Measurements from ENCODE around the gene HSF4.

HSF4 gene

GRCh38 chr16:67166598-67167168 is 2.1 kb downstream of the HSF4 start:
- Histone ChIP-seq H3K4me1 (ENCODE audit: control insufficient read depth, insufficient read depth, low read length, poor library complexity, severe bottlenecking) (peaks cover 54% of the 10 kb centered on the region), H3K27ac (ENCODE audit: insufficient read depth, low read length, poor library complexity, severe bottlenecking) (no peak overlapping the region), H3K4me3 (ENCODE audit: insufficient read depth, low read depth, low read length, poor library complexity, severe bottlenecking) (no peak overlapping the region), H3K9me3 (ENCODE audit: control insufficient read depth, low read length) (no peaks in the 10 kb centered on the region), H3K27me3 (replicated peaks; ENCODE audit: control insufficient read depth, insufficient read depth, low read length, poor library complexity, severe bottlenecking) (peaks cover 44% of the 10 kb centered on the region), H3K36me3 (ENCODE audit: control insufficient read depth, insufficient read depth, low read length) (no peaks in the 10 kb centered on the region)
- no peak for DNase-seq

GRCh38 chr16:67167588-67167987 is 3.0 kb downstream of the HSF4 start:
- Histone ChIP-seq H3K9me3 (ENCODE audit: control insufficient read depth, low read length) (no peaks in the 10 kb centered on the region), H3K4me1 (ENCODE audit: control insufficient read depth, insufficient read depth, low read length, poor library complexity, severe bottlenecking) (peaks cover 50% of the 10 kb centered on the region), H3K27ac (ENCODE audit: insufficient read depth, low read length, poor library complexity, severe bottlenecking) (no peak overlapping the region), H3K4me3 (ENCODE audit: insufficient read depth, low read depth, low read length, poor library complexity, severe bottlenecking) (no peak overlapping the region), H3K36me3 (ENCODE audit: control insufficient read depth, insufficient read depth, low read length) (no peaks in the 10 kb centered on the region), H3K27me3 (replicated peaks; ENCODE audit: control insufficient read depth, insufficient read depth, low read length, poor library complexity, severe bottlenecking) (peaks cover 44% of the 10 kb centered on the region)
- no peak for DNase-seq

GRCh38 chr16:67169011-67169451 is 4.5 kb downstream of the HSF4 start:
- Histone ChIP-seq H3K27ac (ENCODE audit: insufficient read depth, low read length, poor library complexity, severe bottlenecking) (no peak overlapping the region), H3K36me3 (ENCODE audit: control insufficient read depth, insufficient read depth, low read length) (no peaks in the 10 kb centered on the region), H3K4me3 (ENCODE audit: insufficient read depth, low read depth, low read length, poor library complexity, severe bottlenecking) (no peak overlapping the region), H3K27me3 (replicated peaks; ENCODE audit: control insufficient read depth, insufficient read depth, low read length, poor library complexity, severe bottlenecking) (peaks cover 38% of the 10 kb centered on the region), H3K4me1 (ENCODE audit: control insufficient read depth, insufficient read depth, low read length, poor library complexity, severe bottlenecking) (peaks cover 46% of the 10 kb centered on the region), H3K9me3 (ENCODE audit: control insufficient read depth, low read length) (no peaks in the 10 kb centered on the region)
- DNase-seq = no peak

GRCh38 chr16:67169642-67170167 is 5.2 kb downstream of the HSF4 start:
- Histone ChIP-seq H3K4me3 (ENCODE audit: insufficient read depth, low read depth, low read length, poor library complexity, severe bottlenecking) (peak overlapping the region; percentile 16), H3K4me1 (ENCODE audit: control insufficient read depth, insufficient read depth, low read length, poor library complexity, severe bottlenecking) (peaks cover 46% of the 10 kb centered on the region), H3K27me3 (replicated peaks; ENCODE audit: control insufficient read depth, insufficient read depth, low read length, poor library complexity, severe bottlenecking) (peaks cover 33% of the 10 kb centered on the region), H3K9me3 (ENCODE audit: control insufficient read depth, low read length) (no peaks in the 10 kb centered on the region), H3K36me3 (ENCODE audit: control insufficient read depth, insufficient read depth, low read length) (no peaks in the 10 kb centered on the region), H3K27ac (ENCODE audit: insufficient read depth, low read length, poor library complexity, severe bottlenecking) (no peak overlapping the region)
- DNase-seq = no peak

GRCh38 chr16:67170168-67170948 is 5.8 kb downstream of the HSF4 start, which contains the start of gene NOL3:
Gene NOL3 (plus strand): TSS chr16:67170538.
- Histone ChIP-seq H3K4me3 (ENCODE audit: insufficient read depth, low read depth, low read length, poor library complexity, severe bottlenecking) (peak within 1 kb of the TSS; percentile 16), H3K27ac (ENCODE audit: insufficient read depth, low read length, poor library complexity, severe bottlenecking) (no peak within 1 kb of the TSS), H3K4me1 (ENCODE audit: control insufficient read depth, insufficient read depth, low read length, poor library complexity, severe bottlenecking) (peaks cover 42% of the 10 kb centered on the region), H3K36me3 (ENCODE audit: control insufficient read depth, insufficient read depth, low read length) (no peaks in the 10 kb centered on the region), H3K9me3 (ENCODE audit: control insufficient read depth, low read length) (no peaks in the 10 kb centered on the region), H3K27me3 (replicated peaks; ENCODE audit: control insufficient read depth, insufficient read depth, low read length, poor library complexity, severe bottlenecking) (peaks cover 26% of the 10 kb centered on the region)
- no peak for DNase-seq

- Histone ChIP-seq H3K9me3 (ENCODE audit: control insufficient read depth, low read length) (no peaks in the 10 kb centered on the region), H3K36me3 (ENCODE audit: control insufficient read depth, insufficient read depth, low read length) (no peaks in the 10 kb centered on the region), H3K27me3 (replicated peaks; ENCODE audit: control insufficient read depth, insufficient read depth, low read length, poor library complexity, severe bottlenecking) (peaks cover 20% of the 10 kb centered on the region), H3K27ac (ENCODE audit: insufficient read depth, low read length, poor library complexity, severe bottlenecking) (no peak overlapping the region), H3K4me3 (ENCODE audit: insufficient read depth, low read depth, low read length, poor library complexity, severe bottlenecking) (no peak overlapping the region), H3K4me1 (ENCODE audit: control insufficient read depth, insufficient read depth, low read length, poor library complexity, severe bottlenecking) (peaks cover 35% of the 10 kb centered on the region)
- DNase-seq = no peak
These were observed 6.6 kb downstream of the HSF4 start for GRCh38 chr16:67170949-67171649.

- Histone ChIP-seq H3K4me1 (ENCODE audit: control insufficient read depth, insufficient read depth, low read length, poor library complexity, severe bottlenecking) (peaks cover 40% of the 10 kb centered on the region), H3K9me3 (ENCODE audit: control insufficient read depth, low read length) (no peaks in the 10 kb centered on the region), H3K4me3 (ENCODE audit: insufficient read depth, low read depth, low read length, poor library complexity, severe bottlenecking) (no peak overlapping the region), H3K27me3 (replicated peaks; ENCODE audit: control insufficient read depth, insufficient read depth, low read length, poor library complexity, severe bottlenecking) (peaks cover 6% of the 10 kb centered on the region), H3K36me3 (ENCODE audit: control insufficient read depth, insufficient read depth, low read length) (no peaks in the 10 kb centered on the region), H3K27ac (ENCODE audit: insufficient read depth, low read length, poor library complexity, severe bottlenecking) (no peak overlapping the region)
- no peak for DNase-seq
These were observed 8.8 kb downstream of the HSF4 start for GRCh38 chr16:67173323-67173722.

GRCh38 chr16:67173808-67174705 is 9.5 kb downstream of the HSF4 start:
- Histone ChIP-seq H3K4me3 (ENCODE audit: insufficient read depth, low read depth, low read length, poor library complexity, severe bottlenecking) (peak overlapping the region; percentile 33), H3K27me3 (replicated peaks; ENCODE audit: control insufficient read depth, insufficient read depth, low read length, poor library complexity, severe bottlenecking) (peaks cover 6% of the 10 kb centered on the region), H3K9me3 (ENCODE audit: control insufficient read depth, low read length) (no peaks in the 10 kb centered on the region), H3K27ac (ENCODE audit: insufficient read depth, low read length, poor library complexity, severe bottlenecking) (no peak overlapping the region), H3K4me1 (ENCODE audit: control insufficient read depth, insufficient read depth, low read length, poor library complexity, severe bottlenecking) (peaks cover 40% of the 10 kb centered on the region), H3K36me3 (ENCODE audit: control insufficient read depth, insufficient read depth, low read length) (no peaks in the 10 kb centered on the region)
- DNase-seq = peak; percentile 47 to 63 (median 63)

GRCh38 chr16:67174706-67175231 is 10.2 kb downstream of the HSF4 start:
- Histone ChIP-seq H3K36me3 (ENCODE audit: control insufficient read depth, insufficient read depth, low read length) (no peaks in the 10 kb centered on the region), H3K4me1 (ENCODE audit: control insufficient read depth, insufficient read depth, low read length, poor library complexity, severe bottlenecking) (peaks cover 35% of the 10 kb centered on the region), H3K9me3 (ENCODE audit: control insufficient read depth, low read length) (no peaks in the 10 kb centered on the region), H3K27me3 (replicated peaks; ENCODE audit: control insufficient read depth, insufficient read depth, low read length, poor library complexity, severe bottlenecking) (peaks cover 2% of the 10 kb centered on the region), H3K4me3 (ENCODE audit: insufficient read depth, low read depth, low read length, poor library complexity, severe bottlenecking) (peak overlapping the region; percentile 33), H3K27ac (ENCODE audit: insufficient read depth, low read length, poor library complexity, severe bottlenecking) (no peak overlapping the region)
- no peak for DNase-seq

All from effector memory CD4-positive, alpha-beta T cell (primary cell).